Keratinocyte (primary cell): ENCODE measurements around the gene LPIN1. TPM values are rescaled to one million over a fixed set of nuclear protein-coding genes. Genes with fewer than 3 reads are reported as not detected.

ENCODE experiments used
- DNase-seq: peaks from one replicate; pipeline ENCODE4 v3.0.0-alpha.2; 2011; ENCODE audit warnings: low read depth, missing footprints, low spot score
- FAIRE-seq: peaks from 2 replicates; lab custom pipeline; 2011; peaks lifted over from hg19 to GRCh38; lab: Jason Lieb, UNC
- H2AFZ ChIP-seq: 2 replicates; pipeline ENCODE4 v1.6.0; 2012; ENCODE audit warnings: low read length, control low read depth, inconsistent platforms; ENCODE audit not compliant: control insufficient read depth
- H3K27ac ChIP-seq: 2 replicates; pipeline ENCODE4 v1.5.1; 2011; ENCODE audit warnings: low read length; ENCODE audit not compliant: control insufficient read depth, insufficient read depth
- H3K27me3 ChIP-seq: 3 replicates; pipeline ENCODE4 v1.6.0; 2011; ENCODE audit warnings: low read length; ENCODE audit not compliant: control insufficient read depth, insufficient read depth; ENCODE audit errors: extremely low read depth
- H3K36me3 ChIP-seq, 2 experiments: 2 replicates in 1 of 2; 3 replicates in 1 of 2; pipeline ENCODE4 v1.5.1; 2011; ENCODE audit warnings: low read length in 2 of 2, mild to moderate bottlenecking in 1 of 2; ENCODE audit not compliant: control insufficient read depth in 2 of 2, insufficient read depth in 2 of 2; ENCODE audit errors: extremely low read depth in 1 of 2
- H3K4me1 ChIP-seq: 3 replicates; pipeline ENCODE4 v1.5.1; 2011; ENCODE audit warnings: low read length; ENCODE audit not compliant: control insufficient read depth, insufficient read depth; ENCODE audit errors: extremely low read depth
- H3K4me2 ChIP-seq: 3 replicates; pipeline ENCODE4 v1.6.0; 2011; ENCODE audit warnings: low read depth, low read length; ENCODE audit not compliant: control insufficient read depth, insufficient read depth; ENCODE audit errors: extremely low read depth
- H3K4me3 ChIP-seq, 3 experiments: fragments of 200-600 bp in 1 of 3; sonication (generic) in 1 of 3; 2 replicates in 2 of 3; 3 replicates in 1 of 3; pipeline ENCODE4 v1.5.1; 2011 to 2016; ENCODE audit warnings: low read length in 3 of 3, mild to moderate bottlenecking in 3 of 3, control low read depth in 2 of 3, inconsistent platforms in 1 of 3, low read depth in 1 of 3, mixed read lengths in 1 of 3, mixed run types in 1 of 3, moderate library complexity in 1 of 3; ENCODE audit not compliant: control insufficient read depth in 2 of 3, insufficient read depth in 2 of 3; ENCODE audit errors: extremely low read depth in 1 of 3
- H3K79me2 ChIP-seq: 2 replicates; pipeline ENCODE4 v1.6.0; 2012; ENCODE audit warnings: low read length; ENCODE audit not compliant: control insufficient read depth, insufficient read depth
- H3K9ac ChIP-seq: 3 replicates; pipeline ENCODE4 v1.6.0; 2011; ENCODE audit warnings: low read length; ENCODE audit not compliant: control insufficient read depth, insufficient read depth; ENCODE audit errors: extremely low read depth
- H3K9me1 ChIP-seq: 3 replicates; pipeline ENCODE4 v1.6.0; 2011; ENCODE audit warnings: low read length; ENCODE audit not compliant: control insufficient read depth, insufficient read depth; ENCODE audit errors: extremely low read depth
- H3K9me3 ChIP-seq: 2 replicates; pipeline ENCODE4 v1.5.1; 2012; ENCODE audit warnings: low read depth, low read length; ENCODE audit not compliant: control insufficient read depth
- H4K20me1 ChIP-seq: 3 replicates; pipeline ENCODE4 v1.6.0; 2011; ENCODE audit warnings: low read length; ENCODE audit not compliant: control insufficient read depth, insufficient read depth; ENCODE audit errors: extremely low read depth
- CTCF ChIP-seq, 3 experiments: IDR thresholded peaks in 1 of 3; conservative IDR thresholded peaks in 1 of 3; optimal IDR thresholded peaks in 1 of 3; 2 replicates in 2 of 3; 3 replicates in 1 of 3; pipeline versions ENCODE3 to v1.5.1; 2011; ENCODE audit warnings: low read length in 3 of 3, mild to moderate bottlenecking in 3 of 3, moderate library complexity in 2 of 3, control low read depth in 1 of 3, inconsistent platforms in 1 of 3; ENCODE audit not compliant: insufficient read depth in 2 of 3; ENCODE audit errors: extremely low read depth in 1 of 3
- EZH2 ChIP-seq: IDR thresholded peaks from one replicate; pipeline ENCODE4 v1.6.1; 2012; ENCODE audit warnings: inconsistent platforms, mild to moderate bottlenecking, low read length, moderate library complexity
- dilution Hi-C: fragments of 300-500 bp; cut with MboI; formaldehyde crosslinking; loops from one replicate; pipeline ENCODE4 v1.7.0; 2020; ENCODE audit warnings: low sequenced_read_pairs; ENCODE audit not compliant: extremely low pct_ligation_motif_present
- polyA plus RNA-seq, 5 experiments: library from polyadenylated mRNA; depleted of rRNA in 3 of 5; stranded (reverse) in 3 of 5; stranded (forward) in 1 of 5; unstranded in 1 of 5; fragments of >200 nt; gene quantifications; 1 replicate in 1 of 5; 2 replicates in 3 of 5; 3 replicates in 1 of 5; pipeline versions ENCODE4 v1.2.1 to v1.2.3, GENCODE V29; 2011 to 2012; ENCODE audit warnings: missing spikeins in 2 of 5, low read depth in 1 of 5, low replicate concordance in 1 of 5

Gene LPIN1
- polyA plus RNA-seq, 1 donor (not counting 4 experiments of a cell fraction or from before 2014, with no cell fraction given) = 79.6 TPM

GRCh38 chr2:11777886-11778415, 31.5 kb downstream of the LPIN1 start:
- TF ChIP-seq CTCF (optimal IDR thresholded peaks at IDR 0.05 in 1 of 3, IDR thresholded peaks at IDR 0.05 in 1 of 3, conservative IDR thresholded peaks at IDR 0.05 in 1 of 3; ENCODE audit: extremely low read depth in 1 of 3, insufficient read depth in 2 of 3, low read length in 3 of 3) (no peak), EZH2 (no peak)
- H3K36me3 ChIP-seq = peaks cover 29 to 48% of the 10 kb centered on the region in 2 experiments
- H2AFZ ChIP-seq = no peak overlapping the region
- no peak overlapping the region for H3K4me2 ChIP-seq
- FAIRE-seq (no peak), DNase-seq (no peak)
- H3K27ac ChIP-seq = no peak overlapping the region
- no peaks in the 10 kb centered on the region for H3K9me3 ChIP-seq
- no peak overlapping the region for H3K4me3 ChIP-seq
- H3K79me2 ChIP-seq = no peaks in the 10 kb centered on the region
- no peak overlapping the region for H3K9ac ChIP-seq
- dilution Hi-C loops = loop anchor here (25.0 kb wide), 1 partner anchor 91 kb away; no protein-coding TSS in a partner anchor
- H4K20me1 ChIP-seq = no peaks in the 10 kb centered on the region
- no peaks in the 10 kb centered on the region for H3K9me1 ChIP-seq
- H3K4me1 ChIP-seq = peaks cover 3% of the 10 kb centered on the region
- no peaks in the 10 kb centered on the region for H3K27me3 ChIP-seq

DNA sequence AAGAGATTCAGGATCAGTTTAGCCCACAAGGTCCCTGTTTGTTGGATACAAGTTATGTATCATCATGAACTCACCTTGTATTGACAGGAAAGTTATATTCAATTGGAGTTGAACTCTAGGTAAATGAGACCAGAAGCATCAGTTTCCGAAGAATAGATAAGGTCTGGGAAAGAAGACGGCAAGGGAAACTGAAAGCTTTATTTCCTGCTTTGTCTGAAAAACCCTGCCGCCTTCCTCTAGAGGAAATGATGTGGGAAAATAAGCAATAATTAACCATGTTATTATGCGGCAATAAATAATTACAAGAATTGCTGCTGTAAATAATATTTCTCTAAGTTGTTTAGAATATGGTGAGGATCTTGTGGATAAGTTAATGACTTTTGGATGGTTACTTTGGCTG, 32.0 kb downstream of the LPIN1 start:
- DNase-seq = no peak
- FAIRE-seq = no peak
- H3K27ac ChIP-seq = no peak overlapping the region
- no peaks in the 10 kb centered on the region for H3K9me3 ChIP-seq
- H3K9me1 ChIP-seq = no peaks in the 10 kb centered on the region
- no peak for TF ChIP-seq EZH2
- no peak for TF ChIP-seq CTCF (optimal IDR thresholded peaks at IDR 0.05 in 1 of 3, IDR thresholded peaks at IDR 0.05 in 1 of 3, conservative IDR thresholded peaks at IDR 0.05 in 1 of 3; ENCODE audit: extremely low read depth in 1 of 3, insufficient read depth in 2 of 3, low read length in 3 of 3)
- H3K27me3 ChIP-seq = no peaks in the 10 kb centered on the region
- peaks cover 33 to 47% of the 10 kb centered on the region in 2 experiments for H3K36me3 ChIP-seq
- no peak overlapping the region for H3K4me2 ChIP-seq
- no peak overlapping the region for H2AFZ ChIP-seq
- no peaks in the 10 kb centered on the region for H3K79me2 ChIP-seq
- no peak overlapping the region for H3K4me3 ChIP-seq
- no peaks in the 10 kb centered on the region for H4K20me1 ChIP-seq
- dilution Hi-C loops = loop anchor here (25.0 kb wide), 1 partner anchor 91 kb away; no protein-coding TSS in a partner anchor
- H3K4me1 ChIP-seq = peaks cover 3% of the 10 kb centered on the region
- no peak overlapping the region for H3K9ac ChIP-seq
